Trophoblast cell (in vitro differentiated cells and primary cell): ENCODE results near the gene SLC35F3.

Experiments
- DNase-seq, 2 donors: peaks; one replicate each; pipeline ENCODE4 v3.0.0-alpha.2; 2016
- H2AFZ ChIP-seq: 2 replicates; pipeline ENCODE4 v1.6.1; 2013; ENCODE audit warnings: low read length, moderate library complexity, mild to moderate bottlenecking; ENCODE audit not compliant: insufficient read depth, poor library complexity
- H2AK5ac ChIP-seq: 2 replicates; pipeline ENCODE4 v1.6.1; 2013; ENCODE audit warnings: mild to moderate bottlenecking, low read length
- H2BK120ac ChIP-seq: 2 replicates; pipeline ENCODE4 v1.6.1; 2013; ENCODE audit warnings: low read length, mild to moderate bottlenecking, moderate library complexity; ENCODE audit not compliant: insufficient read depth, poor library complexity
- H2BK12ac ChIP-seq: 2 replicates; pipeline ENCODE4 v1.6.1; 2013; ENCODE audit warnings: mild to moderate bottlenecking, low read length, moderate library complexity
- H2BK5ac ChIP-seq: 2 replicates; pipeline ENCODE4 v1.6.1; 2013; ENCODE audit warnings: low read length, low read depth, moderate library complexity, mild to moderate bottlenecking; ENCODE audit not compliant: poor library complexity
- H3K14ac ChIP-seq: 2 replicates; pipeline ENCODE4 v1.6.1; 2013; ENCODE audit warnings: mild to moderate bottlenecking, low read length
- H3K18ac ChIP-seq: 2 replicates; pipeline ENCODE4 v1.6.1; 2013; ENCODE audit warnings: mild to moderate bottlenecking, low read length
- H3K23ac ChIP-seq: 2 replicates; pipeline ENCODE4 v1.6.1; 2013; ENCODE audit warnings: low read length
- H3K27ac ChIP-seq: 2 replicates; pipeline ENCODE4 v1.5.1; 2013; ENCODE audit warnings: low read depth, mild to moderate bottlenecking, inconsistent platforms, low read length, moderate library complexity
- H3K27me3 ChIP-seq: 2 replicates; pipeline ENCODE4 v1.6.1; 2013; ENCODE audit warnings: inconsistent platforms, mild to moderate bottlenecking, low read length, moderate library complexity; ENCODE audit not compliant: insufficient read depth
- H3K36me3 ChIP-seq, 2 experiments: 1 replicate in 1 of 2; 2 replicates in 1 of 2; pipeline ENCODE4 v1.6.1; 2013; ENCODE audit warnings: low read length in 2 of 2, mild to moderate bottlenecking in 2 of 2, moderate library complexity in 1 of 2; ENCODE audit not compliant: insufficient read depth in 2 of 2, control insufficient read depth in 1 of 2
- H3K4ac ChIP-seq: 2 replicates; pipeline ENCODE4 v1.6.1; 2013; ENCODE audit warnings: low read depth, mild to moderate bottlenecking, low read length, moderate library complexity
- H3K4me1 ChIP-seq, 2 experiments: 1 replicate in 1 of 2; 2 replicates in 1 of 2; pipeline ENCODE4 v1.6.1; 2013; ENCODE audit warnings: low read length in 2 of 2, mild to moderate bottlenecking in 2 of 2, moderate library complexity in 1 of 2; ENCODE audit not compliant: insufficient read depth in 2 of 2, control insufficient read depth in 1 of 2
- H3K4me2 ChIP-seq: 2 replicates; pipeline ENCODE4 v1.6.1; 2013; ENCODE audit warnings: inconsistent platforms, mild to moderate bottlenecking, low read length, moderate library complexity
- H3K4me3 ChIP-seq: 2 replicates; pipeline ENCODE4 v1.5.1; 2013; ENCODE audit warnings: mild to moderate bottlenecking, low read depth, low read length, inconsistent platforms
- H3K79me1 ChIP-seq: one replicate; pipeline ENCODE4 v1.6.1; 2013; ENCODE audit warnings: low read length
- H3K79me2 ChIP-seq: 2 replicates; pipeline ENCODE4 v1.6.1; 2013; ENCODE audit warnings: low read length, mild to moderate bottlenecking; ENCODE audit not compliant: control insufficient read depth, insufficient read depth, poor library complexity
- H3K9ac ChIP-seq: 2 replicates; pipeline ENCODE4 v1.6.1; 2013; ENCODE audit warnings: mild to moderate bottlenecking, low read length
- H3K9me3 ChIP-seq: 2 replicates; pipeline ENCODE4 v1.6.1; 2013; ENCODE audit warnings: low read depth, mild to moderate bottlenecking, control low read depth, inconsistent platforms, low read length; ENCODE audit not compliant: insufficient read depth
- H4K12ac ChIP-seq: 2 replicates; pipeline ENCODE4 v1.6.1; 2013; ENCODE audit warnings: low read depth, mild to moderate bottlenecking, low read length, moderate library complexity
- H4K8ac ChIP-seq: 2 replicates; pipeline ENCODE4 v1.6.1; 2013; ENCODE audit warnings: low read depth, mild to moderate bottlenecking, low read length, moderate library complexity
- H4K91ac ChIP-seq: one replicate; pipeline ENCODE4 v1.6.1; 2013; ENCODE audit warnings: low read depth, mild to moderate bottlenecking, low read length, moderate library complexity
- WGBS: extraction: QIAGEN DNeasy Blood & Tissue Kit; methylation state at CpG from one replicate; pipeline ENCODE4 v1.1.7; 2013; ENCODE audit warnings: missing lambda C conversion rate; ENCODE audit not compliant: insufficient read length, insufficient coverage; ENCODE audit errors: extremely low coverage; 5-methylcytosine and 5-hydroxymethylcytosine counted together

Gene SLC35F3

GRCh38 chr1:234019387-234019786 is 114.9 kb downstream of the SLC35F3 start:
- Histone ChIP-seq H2AK5ac (no peak overlapping the region), H3K27ac (no peak overlapping the region), H2BK120ac (no peak overlapping the region), H3K4ac (no peak overlapping the region), H4K12ac (no peak overlapping the region), H3K79me2 (no peaks in the 10 kb centered on the region), H2AFZ (no peak overlapping the region), H3K9me3 (no peaks in the 10 kb centered on the region), H2BK12ac (no peak overlapping the region), H4K91ac (no peak overlapping the region), H2BK5ac (no peak overlapping the region), H3K36me3 (no peaks in the 10 kb centered on the region), H3K79me1 (no peaks in the 10 kb centered on the region), H3K23ac (no peak overlapping the region), H3K4me1 (no peaks in the 10 kb centered on the region), H3K14ac (no peak overlapping the region), H3K4me2 (no peak overlapping the region), H3K27me3 (no peaks in the 10 kb centered on the region), H3K4me3 (no peak overlapping the region), H3K18ac (no peak overlapping the region), H3K9ac (no peak overlapping the region), H4K8ac (no peak overlapping the region)
- no peak for DNase-seq
- WGBS: no CpG with 5 or more reads among the region's 2 CpGs

- Histone ChIP-seq H3K36me3 (no peaks in the 10 kb centered on the region), H2BK120ac (no peak overlapping the region), H3K9me3 (no peaks in the 10 kb centered on the region), H3K23ac (no peak overlapping the region), H2BK12ac (no peak overlapping the region), H3K27me3 (no peaks in the 10 kb centered on the region), H3K4me3 (no peak overlapping the region), H3K79me1 (no peaks in the 10 kb centered on the region), H3K4ac (no peak overlapping the region), H4K8ac (no peak overlapping the region), H2BK5ac (no peak overlapping the region), H4K12ac (no peak overlapping the region), H3K18ac (no peak overlapping the region), H3K14ac (no peak overlapping the region), H2AFZ (no peak overlapping the region), H3K4me1 (no peaks in the 10 kb centered on the region), H3K9ac (no peak overlapping the region), H2AK5ac (no peak overlapping the region), H3K27ac (no peak overlapping the region), H3K79me2 (no peaks in the 10 kb centered on the region), H3K4me2 (no peak overlapping the region), H4K91ac (no peak overlapping the region)
- no peak for DNase-seq
- no CpG with 5 or more reads among the region's 2 CpGs for WGBS
Measured at GRCh38 chr1:234022302-234022701, 117.8 kb downstream of the SLC35F3 start.

GRCh38 chr1:234039603-234040002 is 135.1 kb downstream of the SLC35F3 start:
- H2AFZ ChIP-seq: no peak overlapping the region
- no peak overlapping the region for H3K27ac ChIP-seq
- H3K27me3 ChIP-seq: no peaks in the 10 kb centered on the region
- no peaks in the 10 kb centered on the region for H3K36me3 ChIP-seq
- H3K4ac ChIP-seq: no peak overlapping the region
- peaks cover 1% of the 10 kb centered on the region for H3K9me3 ChIP-seq
- no peak overlapping the region for H2BK5ac ChIP-seq
- H4K12ac ChIP-seq: no peak overlapping the region
- H4K8ac ChIP-seq: no peak overlapping the region
- H3K79me2 ChIP-seq: no peaks in the 10 kb centered on the region
- no peak overlapping the region for H2AK5ac ChIP-seq
- H2BK12ac ChIP-seq: no peak overlapping the region
- no peak overlapping the region for H3K14ac ChIP-seq
- no peak overlapping the region for H3K9ac ChIP-seq
- no peaks in the 10 kb centered on the region for H3K4me1 ChIP-seq
- H4K91ac ChIP-seq: no peak overlapping the region
- no peak for DNase-seq
- no peak overlapping the region for H3K4me2 ChIP-seq
- H3K79me1 ChIP-seq: no peaks in the 10 kb centered on the region
- no peak overlapping the region for H3K4me3 ChIP-seq
- no CpG with 5 or more reads among the region's 8 CpGs for WGBS
- no peak overlapping the region for H2BK120ac ChIP-seq
- H3K18ac ChIP-seq: no peak overlapping the region
- H3K23ac ChIP-seq: no peak overlapping the region

GRCh38 chr1:234040446-234041317 is 136.2 kb downstream of the SLC35F3 start:
- DNase-seq: no peak
- Histone ChIP-seq H3K36me3 (no peaks in the 10 kb centered on the region), H3K79me1 (no peaks in the 10 kb centered on the region), H3K9me3 (peaks cover 1% of the 10 kb centered on the region), H3K27ac (no peak overlapping the region), H3K18ac (no peak overlapping the region), H4K8ac (no peak overlapping the region), H4K12ac (no peak overlapping the region), H3K79me2 (no peaks in the 10 kb centered on the region), H2AK5ac (no peak overlapping the region), H2BK5ac (no peak overlapping the region), H3K27me3 (no peaks in the 10 kb centered on the region), H3K9ac (no peak overlapping the region), H2BK120ac (no peak overlapping the region), H3K4me1 (no peaks in the 10 kb centered on the region), H2BK12ac (no peak overlapping the region), H3K14ac (no peak overlapping the region), H4K91ac (no peak overlapping the region), H3K4me2 (no peak overlapping the region), H3K4ac (no peak overlapping the region), H2AFZ (no peak overlapping the region), H3K4me3 (no peak overlapping the region), H3K23ac (no peak overlapping the region)
- no CpG with 5 or more reads among the region's 9 CpGs for WGBS
